HS-27A (cell line): Measurements from ENCODE around the gene PPP1R12B.
"Not testable (repeated sequence)": the region's sequence is repeated elsewhere in the genome, so short reads cannot be mapped to it uniquely, and the experiment has no call there.

ENCODE experiments used
- DNase-seq: peaks from one replicate; pipeline ENCODE4 v3.0.0-alpha.2; 2012; ENCODE audit warnings: low read depth, missing footprints

Gene PPP1R12B

GRCh38 chr1:202584707-202585589, 236.4 kb downstream of the PPP1R12B start:
- no peak for DNase-seq

GRCh38 chr1:202585590-202585933, 237.1 kb downstream of the PPP1R12B start:
- DNase-seq = no peak

GRCh38 chr1:202586018-202586821, 237.7 kb downstream of the PPP1R12B start:
- DNase-seq = no peak

- no peak for DNase-seq
Measured at GRCh38 chr1:202586871-202587270, 238.4 kb downstream of the PPP1R12B start.

- DNase-seq = no peak
Measured at GRCh38 chr1:202587859-202588485, 239.5 kb downstream of the PPP1R12B start.

- no peak for DNase-seq
Measured at GRCh38 chr1:202588503-202589189, 240.1 kb downstream of the PPP1R12B start.

- DNase-seq = peak; percentile 96
Measured at GRCh38 chr1:202589190-202589930, 240.9 kb downstream of the PPP1R12B start.

- no peak for DNase-seq
Measured at GRCh38 chr1:202590126-202590525, 241.6 kb downstream of the PPP1R12B start.

- DNase-seq = no peak
Measured at GRCh38 chr1:202590975-202591411, 242.5 kb downstream of the PPP1R12B start.

GRCh38 chr1:202591515-202591914, 243.0 kb downstream of the PPP1R12B start:
- DNase-seq = no peak

- DNase-seq = no peak
Measured at GRCh38 chr1:202592146-202592545, 243.6 kb downstream of the PPP1R12B start.

- DNase-seq = no peak
Measured at GRCh38 chr1:202593845-202594244, 245.3 kb downstream of the PPP1R12B start.

GRCh38 chr1:202596638-202597037, 248.1 kb downstream of the PPP1R12B start:
- DNase-seq = no peak

- no peak for DNase-seq
Measured at GRCh38 chr1:202597090-202597761, 248.7 kb downstream of the PPP1R12B start.

- no peak for DNase-seq
Measured at GRCh38 chr1:202599669-202600431, 251.4 kb downstream of the PPP1R12B start.

- no peak for DNase-seq
Measured at GRCh38 chr1:202600432-202601041, 252.0 kb downstream of the PPP1R12B start.

GRCh38 chr1:202603435-202603834, 254.9 kb downstream of the PPP1R12B start:
- no peak for DNase-seq

GRCh38 chr1:202605515-202605914, 257.0 kb downstream of the PPP1R12B start:
- DNase-seq = no peak

- not testable (repeated sequence) for DNase-seq
Measured at GRCh38 chr1:202612036-202612435, 263.5 kb downstream of the PPP1R12B start.
